GM18858 (cell line): ENCODE results near the gene MAP3K6.

ENCODE experiments used
- ATAC-seq: cut with Tn5 transposase; IDR thresholded peaks from one replicate; pipeline ENCODE4 v1.9.1; 2021; ENCODE audit not compliant: unreplicated experiment

MAP3K6 gene

DNA sequence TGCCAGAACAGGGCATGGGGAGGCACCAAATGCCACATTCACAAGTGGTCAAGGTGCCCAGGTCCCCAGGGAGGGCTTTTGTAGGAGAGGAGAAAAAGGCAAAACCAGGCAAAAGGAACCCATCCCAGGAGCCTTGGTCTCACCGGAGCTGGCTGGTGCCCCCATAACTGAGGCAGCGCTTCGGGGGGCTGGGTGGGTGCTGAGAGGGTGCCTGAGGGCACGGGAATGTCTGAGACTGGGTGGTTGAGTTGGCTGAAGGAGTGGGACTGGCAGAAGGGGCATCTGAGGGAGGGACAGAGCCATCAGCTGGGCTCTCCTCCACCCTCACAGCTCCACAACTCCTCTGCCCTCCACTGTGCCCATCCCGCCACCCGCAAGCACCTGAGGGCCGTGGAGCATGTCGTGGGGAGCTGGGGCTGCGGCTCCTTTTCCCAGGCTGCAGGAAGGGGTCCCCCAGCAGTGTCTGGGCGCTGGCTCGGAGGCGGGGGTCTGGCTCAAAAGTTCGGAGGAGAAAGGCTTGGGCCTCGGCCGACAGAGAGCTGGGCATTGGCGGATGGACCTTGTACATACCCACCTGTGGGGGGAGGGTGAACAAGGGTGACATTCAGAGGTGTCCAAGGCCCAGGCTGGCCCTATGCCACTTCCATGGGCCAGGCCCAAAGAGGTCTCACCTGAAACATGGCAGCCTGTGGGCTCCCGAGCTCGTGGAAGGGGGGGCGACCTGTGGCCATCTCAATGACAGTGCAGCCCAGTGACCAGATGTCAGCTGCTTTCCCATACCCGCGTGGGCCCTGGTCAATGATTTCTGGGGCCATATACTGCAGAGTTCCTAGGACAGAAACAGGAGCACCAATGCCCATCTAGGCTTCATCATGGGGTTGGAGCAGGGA lies 8.5 kb downstream of the MAP3K6 start:
- no peak for ATAC-seq

DNA sequence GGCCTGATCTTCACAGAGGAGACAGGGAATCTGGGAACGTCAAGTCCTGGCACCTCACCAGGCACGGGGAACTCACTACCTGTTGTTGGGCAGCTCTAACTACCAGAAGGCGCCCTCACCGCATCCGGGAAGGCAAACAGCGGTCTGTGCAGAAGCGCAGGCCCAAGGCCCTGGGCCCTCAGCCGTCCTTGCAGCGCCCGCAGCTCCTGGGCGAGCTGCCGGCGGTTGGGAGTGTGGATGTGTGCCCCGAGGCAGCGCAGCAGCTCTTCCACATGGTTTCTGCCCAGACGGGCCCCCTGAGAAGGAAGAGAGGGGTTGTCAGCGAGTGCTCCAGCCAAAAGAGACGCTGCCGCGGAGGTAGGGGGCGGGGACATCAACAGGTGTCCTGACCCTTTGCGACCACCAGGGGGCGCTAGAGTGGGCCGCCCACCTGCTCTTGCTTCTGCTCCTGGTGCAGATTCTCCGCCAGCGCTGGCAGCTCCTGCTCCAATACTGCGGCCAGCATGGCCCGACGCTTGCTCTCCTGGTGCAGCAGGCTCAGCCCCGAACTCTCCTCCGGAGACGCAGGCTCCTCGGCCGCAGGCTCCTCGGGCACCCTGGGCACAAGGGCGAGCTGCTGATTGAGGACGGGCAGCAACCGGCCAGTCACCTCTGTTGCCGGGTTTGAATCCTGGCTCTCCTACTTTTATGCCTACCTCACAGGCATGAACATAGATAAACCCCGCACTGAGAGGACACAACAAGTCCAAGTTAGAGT lies 9.3 kb downstream of the MAP3K6 start:
- ATAC-seq, result no peak

DNA sequence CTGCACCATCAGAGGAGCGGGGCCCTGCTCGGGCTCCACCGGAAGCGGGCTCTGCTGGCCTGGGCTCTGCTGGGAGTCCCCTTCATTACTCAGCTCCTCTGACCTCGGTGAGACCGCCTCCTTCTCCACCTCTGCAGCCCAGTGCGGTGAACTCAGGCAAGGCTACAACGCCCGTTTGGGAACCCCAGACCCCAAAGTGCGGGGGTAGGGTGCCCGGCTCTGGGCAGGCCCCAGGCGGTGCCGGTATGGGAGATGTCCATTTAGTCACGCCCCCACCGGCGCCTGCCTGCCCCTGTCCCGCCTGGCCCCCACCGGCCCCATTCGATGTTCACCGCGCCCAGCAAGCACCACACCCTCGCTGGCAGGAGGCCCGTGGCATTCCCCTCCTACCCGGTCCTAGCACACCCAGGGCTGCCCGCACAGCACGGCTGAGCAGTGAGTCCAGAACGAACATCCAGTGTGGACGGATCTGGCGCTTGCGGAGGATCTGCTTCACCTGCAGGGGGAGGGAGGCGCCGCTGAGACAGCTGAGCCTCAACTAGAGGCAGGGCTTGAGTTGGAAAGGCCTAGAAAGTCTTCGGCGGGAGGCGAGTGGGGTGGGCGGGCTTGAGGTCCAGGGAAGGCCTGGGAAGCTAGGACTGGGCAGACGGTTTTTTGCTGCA lies 10.0 kb downstream of the MAP3K6 start:
- no peak for ATAC-seq

DNA sequence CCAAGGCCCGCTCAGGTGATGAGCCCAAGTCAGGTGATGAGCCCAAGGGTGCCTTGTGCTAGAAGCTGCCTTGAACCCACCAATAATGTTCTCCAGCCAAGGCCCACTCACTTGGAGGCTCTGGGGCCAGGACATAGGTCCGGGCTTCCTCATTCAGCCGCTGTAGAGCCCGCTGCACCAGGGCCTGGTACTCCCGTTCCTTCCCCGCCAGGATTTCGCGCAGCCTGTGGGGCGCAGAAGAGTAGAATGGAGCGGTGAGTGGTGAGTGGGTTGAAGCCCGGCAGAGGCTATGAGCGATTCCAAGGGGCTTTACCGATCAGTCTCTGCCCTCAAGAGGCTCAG lies 10.5 kb downstream of the MAP3K6 start:
- ATAC-seq, result no peak

GRCh38 chr1:27355683-27356082 lies 11.1 kb downstream of the MAP3K6 start:
- ATAC-seq, result no peak

- ATAC-seq, result no peak
These were observed 13.1 kb downstream of the MAP3K6 start for GRCh38 chr1:27353629-27354028.

DNA sequence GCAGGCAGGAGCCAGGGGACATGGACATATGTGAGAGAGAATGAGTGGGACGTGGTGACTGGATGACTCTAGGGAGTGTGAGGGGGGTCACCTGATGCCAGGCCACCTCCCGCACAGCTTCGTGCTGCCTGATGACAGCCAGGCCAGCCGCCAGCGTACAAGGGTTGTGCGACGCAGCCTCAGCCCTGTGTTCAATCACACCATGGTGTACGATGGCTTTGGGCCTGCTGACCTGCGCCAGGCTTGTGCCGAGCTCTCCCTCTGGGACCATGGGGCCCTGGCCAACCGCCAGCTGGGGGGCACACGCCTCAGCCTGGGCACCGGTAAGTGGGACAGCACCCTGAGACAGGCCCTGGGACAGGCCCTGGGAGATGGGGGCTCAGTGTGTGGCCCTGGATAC lies 13.6 kb downstream of the MAP3K6 start:
- ATAC-seq, result no peak

- ATAC-seq, result no peak
These were observed 15.1 kb downstream of the MAP3K6 start for GRCh38 chr1:27351541-27352107.

GRCh38 chr1:27350663-27351540 lies 15.9 kb downstream of the MAP3K6 start:
- no peak for ATAC-seq

GRCh38 chr1:27349784-27350662 lies 16.7 kb downstream of the MAP3K6 start:
- no peak for ATAC-seq

DNA sequence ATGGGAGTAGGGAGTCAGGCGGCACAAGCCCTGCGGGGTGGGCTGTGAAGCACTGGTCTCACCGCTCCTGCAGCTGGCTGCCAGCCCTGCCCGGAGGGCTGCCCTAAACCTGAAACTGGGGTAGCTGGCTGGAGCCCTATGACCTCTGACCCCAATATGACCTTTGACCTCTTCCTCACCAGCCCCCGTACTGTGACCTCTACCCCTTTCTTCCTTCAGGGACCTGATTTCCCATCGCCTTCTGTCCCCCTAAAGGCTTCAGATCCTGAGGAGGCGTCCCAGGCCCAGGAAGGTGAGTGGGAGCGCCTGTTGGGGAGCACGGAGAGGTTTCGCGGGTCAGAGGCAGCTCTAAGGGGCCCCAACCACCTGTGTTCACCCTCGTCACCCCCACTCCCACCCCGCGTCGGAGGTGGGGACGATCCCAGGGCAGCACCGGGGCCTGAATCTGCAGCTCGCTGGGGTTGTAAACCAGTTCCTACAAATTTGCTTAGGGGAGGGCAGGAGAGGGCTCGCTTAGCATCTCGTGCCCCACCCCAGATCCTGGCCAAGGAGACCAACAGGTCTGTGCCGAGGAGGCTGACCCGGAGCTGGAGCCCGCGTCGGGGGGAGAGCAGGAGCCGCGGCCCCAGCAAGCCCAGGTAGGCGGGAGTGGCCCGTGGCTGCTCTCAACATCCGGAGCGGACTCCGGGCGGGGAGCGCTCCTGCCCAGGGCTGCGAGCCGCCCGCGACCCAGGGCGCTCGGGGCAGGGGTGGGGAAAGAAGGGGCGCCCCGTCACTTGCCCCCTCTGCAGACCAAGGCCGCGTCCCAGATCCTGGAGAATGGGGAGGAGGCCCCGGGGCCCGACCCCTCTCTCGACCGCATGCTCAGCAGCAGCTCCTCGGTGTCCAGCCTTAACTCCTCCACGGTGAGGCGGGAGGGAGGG lies 17.6 kb downstream of the MAP3K6 start:
- no peak for ATAC-seq

DNA sequence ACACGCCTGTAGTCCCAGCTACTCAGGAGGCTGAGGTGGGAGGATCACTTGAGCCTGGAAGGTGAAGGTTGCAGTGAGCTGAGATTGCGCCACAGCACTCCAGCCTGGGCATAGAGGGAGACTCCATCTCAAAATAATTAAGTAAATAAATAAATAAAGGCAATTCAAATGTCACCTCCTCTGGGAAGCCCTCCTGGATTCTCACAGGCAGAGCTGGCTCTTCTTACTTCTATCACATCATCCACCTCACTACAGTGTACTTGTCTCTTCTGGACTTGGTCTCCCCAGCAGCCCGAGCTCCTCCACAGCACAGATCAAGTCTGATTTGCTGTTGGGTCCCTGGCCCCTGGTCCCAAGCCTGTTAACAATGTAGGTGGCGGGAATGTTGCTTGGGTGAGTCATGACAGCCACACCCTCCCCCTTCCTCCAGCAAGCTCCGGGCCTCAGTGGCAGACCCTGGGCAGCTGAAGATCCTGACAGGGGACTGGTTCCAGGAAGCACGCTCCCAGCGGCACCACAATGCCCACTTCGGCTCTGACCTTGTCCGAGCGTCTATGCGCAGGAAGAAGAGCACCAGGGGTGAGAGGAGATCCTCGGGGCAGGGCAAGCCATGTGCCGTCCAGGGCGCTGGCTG lies 19.7 kb downstream of the MAP3K6 start:
- ATAC-seq, result no peak

DNA sequence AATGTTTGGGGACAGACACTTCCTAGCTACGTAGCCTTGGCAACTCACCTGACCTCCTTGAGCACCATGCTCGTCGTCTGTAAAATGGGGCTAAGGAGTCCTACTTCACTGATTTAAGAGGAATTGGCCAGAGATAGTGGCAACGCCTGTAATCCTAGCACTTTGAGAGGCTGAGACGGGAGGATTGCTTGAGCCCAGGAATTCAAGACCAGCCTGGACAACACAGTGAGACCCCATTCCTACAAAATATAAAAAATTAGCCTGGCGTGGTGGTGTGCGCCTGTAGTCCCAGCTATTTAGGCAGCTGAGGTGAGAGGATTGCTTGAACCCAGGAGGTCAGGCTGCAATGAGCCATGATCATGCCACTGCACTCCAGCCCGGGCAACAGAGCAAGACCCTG lies 20.4 kb downstream of the MAP3K6 start:
- ATAC-seq, result no peak

DNA sequence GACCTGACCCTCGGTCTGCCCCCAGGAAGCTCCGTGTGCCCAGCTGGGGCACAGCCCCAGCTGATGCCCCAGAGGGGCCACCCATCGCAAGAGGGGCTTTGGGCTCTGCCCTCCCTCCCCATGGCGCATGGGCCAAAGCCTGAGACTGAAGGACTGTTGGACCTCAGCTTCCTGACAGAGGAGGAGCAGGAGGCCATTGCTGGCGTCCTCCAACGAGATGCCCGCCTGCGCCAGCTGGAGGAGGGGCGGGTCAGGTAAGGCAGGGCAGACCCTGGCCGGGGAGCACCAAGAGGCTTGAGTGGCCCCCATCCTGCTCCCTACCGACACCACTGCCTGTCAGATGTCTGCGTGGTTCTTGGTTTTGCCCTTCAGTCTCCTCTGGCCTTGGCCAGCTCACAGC lies 21.5 kb downstream of the MAP3K6 start:
- no peak for ATAC-seq

DNA sequence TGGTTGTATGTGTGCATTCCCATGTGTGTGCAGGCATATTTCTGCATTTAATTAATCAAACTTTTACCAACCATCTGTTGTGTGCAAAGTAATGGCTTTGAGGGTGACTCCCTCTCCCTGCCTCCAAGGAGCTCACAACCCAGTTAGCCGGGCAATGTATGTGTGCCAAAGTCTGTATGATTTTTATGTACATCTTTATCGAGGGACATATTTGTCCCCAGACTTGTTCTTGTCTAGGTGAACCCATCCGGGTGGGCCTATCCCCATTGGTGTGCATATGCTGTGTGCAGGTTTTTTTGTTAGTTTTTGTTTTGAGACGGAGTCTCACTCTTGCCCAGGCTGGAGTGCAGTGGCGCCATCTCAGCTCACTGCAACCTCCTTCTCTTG lies 23.1 kb downstream of the MAP3K6 start:
- no peak for ATAC-seq

DNA sequence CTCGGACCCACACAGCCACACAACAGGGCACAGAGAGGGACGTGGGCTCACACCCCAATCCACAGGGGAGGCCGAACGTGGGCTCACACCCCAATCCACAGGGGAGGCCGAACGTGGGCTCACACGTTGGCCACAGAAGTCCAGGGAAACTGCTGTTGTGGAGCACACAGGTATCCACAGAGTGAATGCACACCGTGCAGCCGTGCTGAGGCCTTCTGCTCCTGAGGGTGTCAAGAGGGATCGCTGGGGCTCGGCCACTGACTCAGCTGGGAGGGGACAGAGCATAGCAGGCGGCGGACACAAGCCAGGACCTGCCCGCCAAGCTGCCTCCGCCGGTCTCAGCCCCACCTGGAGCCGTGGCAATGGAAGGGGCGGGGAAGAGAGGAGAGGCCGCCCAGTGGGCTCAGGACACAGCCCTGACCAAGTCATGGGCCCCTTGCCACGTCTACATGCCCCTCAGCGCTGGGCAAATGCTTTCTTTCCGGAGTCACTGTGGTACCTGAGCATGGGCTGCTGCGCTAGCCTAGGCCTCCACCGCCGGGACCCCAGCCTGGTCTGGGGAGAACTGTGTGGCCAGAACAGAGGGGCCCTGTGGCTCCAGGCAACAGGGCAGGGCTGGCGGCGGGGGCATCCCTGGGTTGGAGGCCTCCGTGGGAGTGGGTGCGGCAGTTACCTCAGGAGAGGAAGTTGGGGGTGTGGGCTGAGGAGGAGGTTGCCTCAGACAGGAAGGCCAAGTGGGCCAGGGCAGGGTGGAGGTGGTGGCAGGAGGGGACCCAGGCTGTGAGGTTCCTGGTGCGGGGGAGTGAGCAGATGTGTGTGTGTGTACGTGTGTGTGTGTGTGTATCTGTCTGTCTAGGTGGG lies 23.8 kb downstream of the MAP3K6 start:
- no peak for ATAC-seq

DNA sequence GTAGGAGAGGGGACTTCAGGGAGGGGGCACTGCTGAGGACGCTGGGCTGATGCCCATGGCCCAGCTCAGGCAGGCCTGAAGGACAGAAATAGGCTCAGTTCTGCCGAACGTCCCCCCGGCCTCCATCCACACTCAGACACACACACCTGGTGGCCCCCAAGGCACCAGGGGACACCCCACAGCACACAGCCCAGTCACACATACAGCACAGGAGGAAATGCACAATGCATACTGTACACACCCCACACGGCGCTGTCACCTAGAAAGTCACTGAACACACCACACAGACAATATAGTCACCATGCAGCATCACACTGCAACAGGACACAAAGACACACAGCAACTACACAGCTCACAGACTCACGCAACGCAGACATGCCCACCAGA lies 24.4 kb downstream of the MAP3K6 start:
- ATAC-seq, result no peak
